GM12874 (cell line): ENCODE measurements around the gene BCL2L14.

Experiments
- TF ChIP-seq, protein P1 (sequence below): IDR thresholded peaks from 2 replicates; pipeline ENCODE4 v1.5.1; 2011; ENCODE audit warnings: low read depth, mild to moderate bottlenecking, control low read depth, low read length, moderate library complexity; ENCODE audit not compliant: insufficient read depth

Gene BCL2L14

DNA sequence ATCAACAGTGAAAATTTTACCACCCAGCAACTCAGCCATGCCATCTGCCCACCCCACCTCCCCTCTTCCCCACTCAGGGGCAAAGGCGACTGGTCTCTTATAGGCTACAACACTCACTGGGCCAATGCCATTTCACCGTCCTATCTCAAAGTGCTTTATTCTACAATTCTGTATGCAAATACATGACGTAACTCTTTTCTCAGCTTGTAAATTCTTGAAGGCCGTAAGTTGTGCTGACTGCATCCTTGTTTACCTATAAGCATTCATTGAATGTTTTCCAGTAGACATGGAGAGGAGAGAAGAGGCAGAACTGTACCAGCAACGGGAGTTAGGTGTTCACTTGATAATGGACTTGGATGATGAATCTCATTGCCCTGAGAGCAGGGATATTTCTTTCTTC lies 15.6 kb downstream of the BCL2L14 start:
- TF ChIP-seq, protein P1, sequence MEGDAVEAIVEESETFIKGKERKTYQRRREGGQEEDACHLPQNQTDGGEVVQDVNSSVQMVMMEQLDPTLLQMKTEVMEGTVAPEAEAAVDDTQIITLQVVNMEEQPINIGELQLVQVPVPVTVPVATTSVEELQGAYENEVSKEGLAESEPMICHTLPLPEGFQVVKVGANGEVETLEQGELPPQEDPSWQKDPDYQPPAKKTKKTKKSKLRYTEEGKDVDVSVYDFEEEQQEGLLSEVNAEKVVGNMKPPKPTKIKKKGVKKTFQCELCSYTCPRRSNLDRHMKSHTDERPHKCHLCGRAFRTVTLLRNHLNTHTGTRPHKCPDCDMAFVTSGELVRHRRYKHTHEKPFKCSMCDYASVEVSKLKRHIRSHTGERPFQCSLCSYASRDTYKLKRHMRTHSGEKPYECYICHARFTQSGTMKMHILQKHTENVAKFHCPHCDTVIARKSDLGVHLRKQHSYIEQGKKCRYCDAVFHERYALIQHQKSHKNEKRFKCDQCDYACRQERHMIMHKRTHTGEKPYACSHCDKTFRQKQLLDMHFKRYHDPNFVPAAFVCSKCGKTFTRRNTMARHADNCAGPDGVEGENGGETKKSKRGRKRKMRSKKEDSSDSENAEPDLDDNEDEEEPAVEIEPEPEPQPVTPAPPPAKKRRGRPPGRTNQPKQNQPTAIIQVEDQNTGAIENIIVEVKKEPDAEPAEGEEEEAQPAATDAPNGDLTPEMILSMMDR = no peak

DNA sequence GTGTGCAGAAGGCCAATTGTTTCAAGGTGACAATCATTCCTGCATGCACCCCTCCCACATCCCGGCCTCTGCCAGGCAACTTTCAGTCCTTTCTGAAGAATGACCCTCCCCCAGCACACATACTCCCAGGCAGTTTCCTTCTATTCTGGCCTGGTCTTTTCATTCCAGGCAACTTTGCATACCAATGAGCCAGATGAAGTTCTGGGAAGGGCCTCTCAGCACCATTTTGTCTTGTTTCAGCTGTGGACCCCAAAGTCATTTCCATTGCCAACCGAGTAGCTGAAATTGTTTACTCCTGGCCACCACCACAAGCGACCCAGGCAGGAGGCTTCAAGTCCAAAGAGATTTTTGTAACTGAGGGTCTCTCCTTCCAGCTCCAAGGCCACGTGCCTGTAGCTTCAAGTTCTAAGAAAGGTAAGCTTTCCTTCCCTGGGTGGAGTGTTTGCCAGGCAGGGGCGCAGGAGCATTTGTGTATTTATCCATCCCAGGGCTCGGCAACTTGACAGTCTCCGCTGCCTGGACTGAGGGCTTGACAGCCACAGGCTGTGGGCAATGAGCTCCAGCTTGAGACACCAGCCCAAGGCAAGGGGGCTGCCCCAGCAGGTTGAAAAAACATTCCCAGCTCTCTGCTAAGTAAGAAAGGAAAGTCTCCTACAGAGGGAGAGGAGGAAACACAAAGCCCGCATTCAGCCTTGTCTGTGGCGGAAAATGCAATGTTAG lies 16.4 kb downstream of the BCL2L14 start:
- TF ChIP-seq, protein P1 = no peak

DNA sequence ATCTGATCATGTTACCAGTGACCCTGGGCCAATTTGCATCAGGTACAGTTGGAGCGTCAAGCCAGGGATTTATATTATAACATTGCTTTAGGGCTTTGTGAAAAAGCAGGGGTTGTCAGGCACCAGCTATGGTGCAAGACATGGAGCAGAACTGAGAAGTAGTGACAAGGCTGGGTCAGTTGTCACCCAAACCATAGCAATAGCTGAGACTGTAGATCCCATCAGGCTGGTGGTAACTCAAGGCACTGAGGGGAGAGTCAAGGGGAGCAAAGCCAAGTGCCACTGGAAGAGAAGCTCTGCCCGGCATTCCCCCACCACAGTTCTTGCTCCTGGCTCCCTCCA lies 16.9 kb downstream of the BCL2L14 start:
- TF ChIP-seq, protein P1 = no peak

DNA sequence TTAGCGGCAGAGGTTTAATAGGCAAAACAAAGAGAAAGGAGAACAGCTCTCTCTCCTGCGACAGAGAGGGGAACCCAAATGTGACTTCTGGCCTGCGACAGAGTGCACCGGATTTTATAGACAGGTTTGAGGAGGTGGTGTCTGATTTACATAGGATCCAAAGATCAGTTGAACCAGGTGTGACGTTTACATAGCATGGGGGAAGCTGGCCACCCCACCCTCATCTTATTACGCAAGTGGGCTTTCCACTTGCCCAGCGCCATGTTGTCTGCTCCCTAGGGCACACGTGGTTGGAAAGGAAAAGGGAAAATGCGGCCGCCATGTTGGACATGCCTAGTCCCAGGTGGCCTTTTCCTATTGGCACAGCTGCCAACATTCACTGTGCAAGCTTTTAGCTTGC lies 17.4 kb downstream of the BCL2L14 start:
- TF ChIP-seq, protein P1 = no peak

DNA sequence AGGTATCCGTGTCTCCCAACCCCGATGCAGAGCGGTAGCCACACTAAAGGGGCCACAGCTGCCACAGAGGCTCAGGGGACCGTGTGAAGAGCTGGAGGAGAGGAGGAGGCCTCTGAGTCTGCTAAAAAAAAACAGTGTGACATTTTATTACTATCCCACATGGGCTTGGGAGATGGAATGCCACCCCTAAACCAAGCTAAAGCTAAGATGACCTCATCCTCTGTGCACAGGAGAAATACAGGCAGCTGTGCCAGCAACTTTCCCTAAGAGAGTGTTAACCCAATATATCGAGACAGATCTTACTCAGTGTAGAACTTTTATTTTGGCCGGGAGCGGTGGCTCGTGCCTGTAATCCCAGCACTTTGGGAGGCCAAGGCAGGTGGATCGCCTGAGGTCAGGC lies 18.0 kb downstream of the BCL2L14 start:
- TF ChIP-seq, protein P1 = no peak

DNA sequence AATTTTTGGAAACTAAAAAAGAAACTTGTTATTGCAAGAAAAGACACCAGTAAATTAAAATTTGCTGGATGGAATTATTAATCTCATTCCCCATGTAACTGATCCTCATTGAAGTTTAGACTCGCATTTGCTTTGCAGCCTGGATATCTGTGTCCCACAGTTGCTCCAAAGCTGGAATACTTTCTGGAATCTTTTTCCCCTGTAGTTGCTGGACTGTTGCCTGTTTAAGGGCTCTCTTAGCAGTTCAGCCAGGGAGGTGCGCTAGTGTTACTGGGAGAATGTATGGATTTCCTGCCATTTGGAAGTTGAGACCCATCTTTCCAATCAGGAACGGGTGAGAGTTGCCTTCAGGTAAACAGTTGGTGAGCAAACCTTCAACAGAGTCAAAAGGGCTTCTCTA lies 20.3 kb downstream of the BCL2L14 start:
- TF ChIP-seq, protein P1 = no peak

DNA sequence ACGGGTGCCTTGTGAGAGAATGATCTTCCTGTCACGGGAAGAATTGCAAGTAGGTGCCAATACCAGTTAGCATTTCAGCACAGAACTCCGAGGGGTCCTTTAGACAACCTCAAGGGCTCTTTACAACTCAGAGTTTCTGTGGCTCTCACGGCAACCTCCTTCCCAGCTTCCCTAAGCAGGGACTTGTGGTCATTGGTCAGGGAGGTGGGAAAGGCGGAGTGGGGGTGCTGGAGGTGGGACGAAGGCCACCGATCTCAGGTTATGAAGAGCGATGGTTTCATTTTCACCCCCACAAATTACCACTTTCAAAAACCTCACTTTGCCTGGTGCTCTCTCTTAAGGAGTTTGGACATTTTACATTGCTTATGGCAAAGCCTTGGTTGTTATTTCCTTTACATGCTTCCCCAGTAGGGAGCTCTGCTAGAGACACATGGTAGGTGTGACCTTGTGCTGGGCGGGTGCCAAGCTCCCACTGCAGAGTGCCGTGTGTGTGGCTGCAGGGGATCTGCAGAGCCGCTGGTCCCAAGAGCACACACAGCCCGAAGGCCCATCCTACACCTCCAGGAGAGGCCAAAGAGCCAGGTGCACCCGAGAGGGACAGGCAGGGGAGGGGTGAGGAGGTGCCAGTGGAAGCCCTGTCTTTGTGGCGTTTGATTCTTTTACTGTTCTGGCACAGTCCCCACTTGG lies 21.4 kb downstream of the BCL2L14 start:
- TF ChIP-seq, protein P1 = no peak
